GM12878 (cell line): Measurements from ENCODE around the gene SMIM31. TPM values are rescaled to one million over a fixed set of nuclear protein-coding genes. Genes with fewer than 3 reads are reported as not detected.

ENCODE experiments used
- ATAC-seq: fragments of 200-7000 bp; cut with Tn5 transposase; 3 replicates; pipeline ENCODE4 v1.9.1; 2020; ENCODE audit warnings: mild to moderate bottlenecking, moderate library complexity
- BruUV-seq: library from RNA; stranded (reverse); fragments of 400-500 nt; replicated peaks from 2 replicates; lab custom pipeline; 2021; lab: Mats Ljungman, UMichigan
- CTCF ChIA-PET: fragments of 300-600 bp; sonication (Branson Sonifier 250); formaldehyde crosslinking; extraction: SDS; loops from one replicate; lab custom pipeline; 2021; ENCODE audit warnings: inconsistent platforms; lab: Yijun Ruan, JAX
- POLR2A ChIA-PET: fragments of 350-600 bp; formaldehyde crosslinking; extraction: SDS; loops from one replicate; lab custom pipeline; 2021; ENCODE audit warnings: inconsistent platforms; lab: Charles Lee
- RAD21 ChIA-PET: fragments of 300-600 bp; sonication (Branson Sonifier 250); formaldehyde crosslinking; loops from one replicate; lab custom pipeline; 2023; ENCODE audit warnings: antibody characterized with exemption; ENCODE audit not compliant: unreplicated experiment; lab: Charles Lee
- SMC1A ChIA-PET: fragments of 300-600 bp; sonication (Branson Sonifier 250); formaldehyde crosslinking; loops from one replicate; lab custom pipeline; 2023; ENCODE audit not compliant: unreplicated experiment, uncharacterized antibody; lab: Charles Lee
- DNase-seq: peaks from one replicate; pipeline ENCODE4 v3.0.0-alpha.2; 2011; ENCODE audit warnings: low read depth, low spot score
- FAIRE-seq: peaks from 3 replicates; lab custom pipeline; 2011; peaks lifted over from hg19 to GRCh38; lab: Jason Lieb, UNC
- H2AFZ ChIP-seq: 2 replicates; pipeline ENCODE4 v1.6.0; 2011; ENCODE audit warnings: low read depth, low read length, control low read depth; ENCODE audit not compliant: control insufficient read depth
- H3K27ac ChIP-seq: 2 replicates; pipeline ENCODE4 v1.5.1; 2011; ENCODE audit warnings: control low read depth; ENCODE audit not compliant: control insufficient read depth, insufficient read depth
- H3K27me3 ChIP-seq, 2 experiments: replicated peaks in 1 of 2; 2 replicates each; pipeline versions ENCODE4 v1.6.0 to v1.6.1; 2011; ENCODE audit warnings: low read length in 1 of 2; ENCODE audit not compliant: control insufficient read depth in 2 of 2, insufficient read depth in 2 of 2
- H3K36me3 ChIP-seq, 2 experiments: 2 replicates each; pipeline ENCODE4 v1.5.1; 2011; ENCODE audit warnings: low read length in 1 of 2; ENCODE audit not compliant: control insufficient read depth in 2 of 2, insufficient read depth in 2 of 2
- H3K4me1 ChIP-seq: 2 replicates; pipeline ENCODE4 v1.6.1; 2011; ENCODE audit warnings: mild to moderate bottlenecking, low read length, moderate library complexity, mixed read lengths; ENCODE audit not compliant: control insufficient read depth, insufficient read depth
- H3K4me2 ChIP-seq: 2 replicates; pipeline ENCODE4 v1.6.0; 2011; ENCODE audit warnings: control low read depth; ENCODE audit not compliant: control insufficient read depth, insufficient read depth
- H3K4me3 ChIP-seq: fragments of 200-600 bp; sonication (generic); 2 replicates; pipeline ENCODE4 v1.5.1; 2016
- H3K79me2 ChIP-seq: 2 replicates; pipeline ENCODE4 v1.6.0; 2011; ENCODE audit warnings: low read length; ENCODE audit not compliant: control insufficient read depth, insufficient read depth
- H3K9ac ChIP-seq: 2 replicates; pipeline ENCODE4 v1.8.0; 2011; ENCODE audit warnings: low read length, control low read depth, mixed read lengths; ENCODE audit not compliant: control insufficient read depth, insufficient read depth
- H3K9me3 ChIP-seq: replicated peaks from 3 replicates; pipeline ENCODE4 v1.5.1; 2011; ENCODE audit warnings: mild to moderate bottlenecking, low read length; ENCODE audit not compliant: control insufficient read depth, insufficient read depth
- H4K20me1 ChIP-seq: 2 replicates; pipeline ENCODE4 v1.6.0; 2011; ENCODE audit not compliant: control insufficient read depth, insufficient read depth
- CBX3 ChIP-seq: fragments of 200-600 bp; sonication (generic); IDR thresholded peaks from 2 replicates; pipeline ENCODE4 v1.6.1; 2016; ENCODE audit warnings: low read depth, borderline replicate concordance
- KLF5 ChIP-seq: fragments of 450-650 bp; IDR thresholded peaks from 2 replicates; pipeline ENCODE4 v1.6.1; 2014; ENCODE audit warnings: mild to moderate bottlenecking; ENCODE audit not compliant: partially characterized antibody
- NFYB ChIP-seq: IDR thresholded peaks from 2 replicates; pipeline ENCODE4 v1.6.1; 2011; ENCODE audit warnings: low read depth, mild to moderate bottlenecking, low read length, improper control_type of control experiment, moderate library complexity; ENCODE audit not compliant: insufficient read depth
- PBX3 ChIP-seq: IDR thresholded peaks from 2 replicates; pipeline ENCODE4 v1.6.1; 2011; ENCODE audit warnings: mild to moderate bottlenecking, low read depth, low read length, moderate library complexity; ENCODE audit not compliant: insufficient replicate concordance
- SMAD5 ChIP-seq: IDR thresholded peaks from 2 replicates; pipeline ENCODE4 v1.6.1; 2016; ENCODE audit warnings: antibody characterized with exemption, low read depth
- TARDBP ChIP-seq: IDR thresholded peaks from 2 replicates; pipeline ENCODE4 v1.6.1; 2016; ENCODE audit warnings: borderline replicate concordance
- USF1 ChIP-seq: IDR thresholded peaks from 2 replicates; pipeline ENCODE4 v1.6.1; 2011; ENCODE audit warnings: borderline replicate concordance, low read depth, mild to moderate bottlenecking, moderate library complexity, mixed read lengths, low read length; ENCODE audit not compliant: insufficient read depth; ENCODE audit errors: extremely low read length
- ZBTB40 ChIP-seq: fragments of 450-650 bp; IDR thresholded peaks from 2 replicates; pipeline ENCODE4 v1.6.1; 2016; ENCODE audit warnings: mild to moderate bottlenecking, moderate library complexity, borderline replicate concordance
- ZNF592 ChIP-seq: fragments of 450-650 bp; IDR thresholded peaks from 2 replicates; pipeline ENCODE4 v1.6.1; 2017; ENCODE audit warnings: mild to moderate bottlenecking, moderate library complexity
- WGBS: methylation state at CpG from one replicate; pipeline ENCODE4 v1.1.6; 2016; ENCODE audit warnings: low lambda C conversion rate; ENCODE audit not compliant: insufficient replicate concordance, insufficient coverage; ENCODE audit errors: missing lambda C conversion rate; 5-methylcytosine and 5-hydroxymethylcytosine counted together
- in situ Hi-C: fragments of 300-500 bp; cut with MboI; formaldehyde crosslinking; loops from 9 replicates; pipeline ENCODE4 v1.14.3; 2018; ENCODE audit warnings: mixed read lengths
- intact Hi-C: fragments of 100-400 bp; cut with micrococcal nuclease; formaldehyde crosslinking; loops from one replicate; pipeline ENCODE4 v1.14.2; 2022; ENCODE audit not compliant: unreplicated experiment
- polyA plus RNA-seq, 11 experiments: library from polyadenylated mRNA; depleted of rRNA in 4 of 11; unstranded in 6 of 11; stranded (reverse) in 5 of 11; fragments of >200 nt; fragmentation: Nextera tagmentation in 4 of 11; fragmentation: Illumina TruSeq in 1 of 11; extraction: Ambion mirVana in 4 of 11; extraction: Trizol in 1 of 11; gene quantifications; 1 replicate in 1 of 11; 2 replicates in 10 of 11; pipeline versions ENCODE4 v1.2.1 to v1.2.3, GENCODE V29; 2011 to 2016; ENCODE audit warnings: inconsistent platforms in 2 of 11, missing spikeins in 2 of 11, low read depth in 1 of 11
- total RNA-seq, 4 experiments: library from RNA; depleted of rRNA in 3 of 4; stranded (reverse); fragments of >200 nt in 3 of 4; fragmentation: Illumina TruSeq in 1 of 4; extraction: Trizol in 1 of 4; gene quantifications; 2 replicates each; pipeline versions ENCODE4 v1.2.1 to v1.2.3, GENCODE V29; 2013 to 2021

Gene SMIM31
- total and polyA plus RNA-seq, 10 of the 15 experiments (the other 5 are each of a cell fraction or from before 2014, with no cell fraction given), result not detected

DNA sequence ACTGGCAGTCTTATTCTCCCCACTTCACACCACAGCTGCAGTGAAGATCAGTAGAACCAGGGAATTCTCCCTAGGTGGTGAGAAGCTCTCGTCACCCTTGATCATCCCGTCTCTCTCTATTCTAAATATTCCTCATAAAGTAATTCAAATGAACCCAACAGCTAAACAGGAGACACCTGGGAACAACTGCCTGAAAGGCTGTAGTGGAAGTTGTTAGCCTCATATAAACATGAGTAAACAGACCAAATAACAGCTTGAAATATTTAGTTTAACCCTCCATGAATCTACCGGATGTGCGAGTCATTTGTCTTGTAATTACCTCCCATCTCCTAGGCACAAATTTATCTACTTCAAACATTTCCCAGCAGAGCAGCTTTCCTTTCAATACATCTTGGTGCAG, 92.6 kb downstream of the SMIM31 start (continued):
- no peak for TF ChIP-seq ZBTB40
- no peak for TF ChIP-seq PBX3

GRCh38 chr4:164847016-164847415, 93.1 kb downstream of the SMIM31 start:
- Histone ChIP-seq H3K4me3 (no peak overlapping the region), H3K9me3 (no peaks in the 10 kb centered on the region), H2AFZ (no peak overlapping the region), H3K79me2 (no peaks in the 10 kb centered on the region), H3K9ac (no peak overlapping the region), H3K4me1 (no peaks in the 10 kb centered on the region), H3K36me3 (no peaks in the 10 kb centered on the region), H3K27ac (no peak overlapping the region), H4K20me1 (no peaks in the 10 kb centered on the region), H3K27me3 (no peaks in the 10 kb centered on the region), H3K4me2 (no peak overlapping the region)
- intact Hi-C loops (no loop called here), in situ Hi-C loops (no loop called here)
- ChIA-PET CTCF (no interaction called here), RAD21 (no interaction called here), SMC1A (interaction anchor here (1.0 kb wide), 1 partner anchor 37 kb away, joined by 3 read pairs; no protein-coding TSS in a partner anchor), POLR2A (no interaction called here)
- no TSS peak for BruUV-seq
- no peak for ATAC-seq
- WGBS, result 55% methylated on average over 3 of the region's 3 CpGs
- no peak for DNase-seq
- TF ChIP-seq NFYB, result no peak
- no peak for TF ChIP-seq KLF5
- no peak for TF ChIP-seq CBX3
- no peak for TF ChIP-seq USF1
- TF ChIP-seq SMAD5, result no peak
- TF ChIP-seq ZNF592, result no peak
- no peak for TF ChIP-seq TARDBP
- FAIRE-seq, result no peak
